HG02973 (cell line): Measurements from ENCODE around the gene P3H3.

Source experiments
- ATAC-seq: cut with Tn5 transposase; IDR thresholded peaks from one replicate; pipeline ENCODE4 v1.9.1; 2021; ENCODE audit warnings: moderate library complexity; ENCODE audit not compliant: unreplicated experiment

P3H3 gene

GRCh38 chr12:6826125-6826733 lies 2.0 kb upstream of the P3H3 start:
- ATAC-seq = no peak

- no peak for ATAC-seq
Observed at GRCh38 chr12:6826734-6827436, 1.3 kb upstream of the P3H3 start.

- ATAC-seq = no peak
Observed at GRCh38 chr12:6827437-6827911, 733 bp upstream of the P3H3 start.

GRCh38 chr12:6828781-6829535 lies 751 bp downstream of the P3H3 start:
- no peak for ATAC-seq

- no peak for ATAC-seq
Observed at GRCh38 chr12:6829536-6830220, 1.5 kb downstream of the P3H3 start.

GRCh38 chr12:6830286-6830890 lies 2.2 kb downstream of the P3H3 start:
- no peak for ATAC-seq

- no peak for ATAC-seq
Observed at GRCh38 chr12:6830999-6831398, 2.8 kb downstream of the P3H3 start.

- no peak for ATAC-seq
Observed at GRCh38 chr12:6831450-6831995, 3.3 kb downstream of the P3H3 start.

- no peak for ATAC-seq
Observed at GRCh38 chr12:6832125-6832524, 3.9 kb downstream of the P3H3 start.

GRCh38 chr12:6833189-6833890 lies 5.1 kb downstream of the P3H3 start:
- no peak for ATAC-seq

- ATAC-seq = no peak
Observed at GRCh38 chr12:6834254-6834653, 6.0 kb downstream of the P3H3 start.

- ATAC-seq = no peak
Observed at GRCh38 chr12:6834873-6835272, 6.7 kb downstream of the P3H3 start.

GRCh38 chr12:6836851-6837250 lies 8.6 kb downstream of the P3H3 start:
- no peak for ATAC-seq

- no peak for ATAC-seq
Observed at GRCh38 chr12:6837370-6838060, 9.3 kb downstream of the P3H3 start.

- no peak for ATAC-seq
Observed at GRCh38 chr12:6838854-6839253, 10.6 kb downstream of the P3H3 start.

- no peak for ATAC-seq
Observed at GRCh38 chr12:6839482-6840201, 11.4 kb downstream of the P3H3 start.

- ATAC-seq = no peak
Observed at GRCh38 chr12:6840330-6840729, 12.1 kb downstream of the P3H3 start.

- ATAC-seq = no peak
Observed at GRCh38 chr12:6840761-6841515, 12.7 kb downstream of the P3H3 start, which contains the start of gene GNB3. Gene GNB3, plus strand, starts transcription at chr12:6840925. Its CDS starts 363 bp downstream, at chr12:6841288.
